ENCODE data around the gene OR10J4. TPM values are rescaled to one million over a fixed set of nuclear protein-coding genes. Genes with fewer than 3 reads are reported as not detected.
"Not testable (repeated sequence)": the region's sequence is repeated elsewhere in the genome, so short reads cannot be mapped to it uniquely, and the experiment has no call there.

OR10J4 gene
- total and polyA plus RNA-seq, 10 donors, result not detected

GRCh38 chr1:159444511-159444910, 12.5 kb downstream of the OR10J4 start:
- Histone ChIP-seq H3K36me3 (no peaks in the 10 kb centered on the region), H3K27me3 (replicated peaks in 1 of 7) (peaks cover 0 to 7% (median 0%) of the 10 kb centered on the region in 7 donors), H3K4me3 (no peak overlapping the region), H3K4me1 (no peaks in the 10 kb centered on the region), H3K27ac (no peak overlapping the region), H3K9me3 (peaks cover 0 to 15% (median 9%) of the 10 kb centered on the region in 8 donors)
- intact Hi-C loops (cut with DNase I; ENCODE audit: low total_unique reads), result no loop called here
- TF ChIP-seq, protein P1, sequence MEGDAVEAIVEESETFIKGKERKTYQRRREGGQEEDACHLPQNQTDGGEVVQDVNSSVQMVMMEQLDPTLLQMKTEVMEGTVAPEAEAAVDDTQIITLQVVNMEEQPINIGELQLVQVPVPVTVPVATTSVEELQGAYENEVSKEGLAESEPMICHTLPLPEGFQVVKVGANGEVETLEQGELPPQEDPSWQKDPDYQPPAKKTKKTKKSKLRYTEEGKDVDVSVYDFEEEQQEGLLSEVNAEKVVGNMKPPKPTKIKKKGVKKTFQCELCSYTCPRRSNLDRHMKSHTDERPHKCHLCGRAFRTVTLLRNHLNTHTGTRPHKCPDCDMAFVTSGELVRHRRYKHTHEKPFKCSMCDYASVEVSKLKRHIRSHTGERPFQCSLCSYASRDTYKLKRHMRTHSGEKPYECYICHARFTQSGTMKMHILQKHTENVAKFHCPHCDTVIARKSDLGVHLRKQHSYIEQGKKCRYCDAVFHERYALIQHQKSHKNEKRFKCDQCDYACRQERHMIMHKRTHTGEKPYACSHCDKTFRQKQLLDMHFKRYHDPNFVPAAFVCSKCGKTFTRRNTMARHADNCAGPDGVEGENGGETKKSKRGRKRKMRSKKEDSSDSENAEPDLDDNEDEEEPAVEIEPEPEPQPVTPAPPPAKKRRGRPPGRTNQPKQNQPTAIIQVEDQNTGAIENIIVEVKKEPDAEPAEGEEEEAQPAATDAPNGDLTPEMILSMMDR (IDR thresholded peaks at IDR 0.05 in 8 of 11, conservative IDR thresholded peaks at IDR 0.05 in 3 of 11), result no peak
- no peak for TF ChIP-seq POLR2AphosphoS5 (IDR thresholded peaks at IDR 0.05)
- DNase-seq, result no peak

- Histone ChIP-seq H3K4me1 (no peaks in the 10 kb centered on the region), H3K27me3 (replicated peaks in 1 of 7) (no peaks in the 10 kb centered on the region), H3K9me3 (peaks cover 0 to 39% (median 26%) of the 10 kb centered on the region in 8 donors), H3K27ac (no peak overlapping the region), H3K36me3 (no peaks in the 10 kb centered on the region), H3K4me3 (no peak overlapping the region)
- intact Hi-C loops (cut with DNase I; ENCODE audit: low total_unique reads), result no loop called here
- DNase-seq, result no peak
- TF ChIP-seq, protein P1 (IDR thresholded peaks at IDR 0.05 in 8 of 11, conservative IDR thresholded peaks at IDR 0.05 in 3 of 11), result no peak
- TF ChIP-seq POLR2A (IDR thresholded peaks at IDR 0.05) (no peak), POLR2AphosphoS5 (IDR thresholded peaks at IDR 0.05) (no peak)
- 72 to 82% (median 79%) methylated on average over 1 of the region's 1 CpG for WGBS, 5 donors
Measured at GRCh38 chr1:159448181-159448580, 16.2 kb downstream of the OR10J4 start.

GRCh38 chr1:159449605-159450004, 17.6 kb downstream of the OR10J4 start:
- intact Hi-C loops (cut with DNase I; ENCODE audit: low total_unique reads); DNase-seq; H3K36me3 ChIP-seq; H3K4me3 ChIP-seq; H3K27me3 ChIP-seq (replicated peaks in 1 of 7); H3K4me1 ChIP-seq; H3K27ac ChIP-seq: not testable (repeated sequence)
- 91 to 95% (median 94%) methylated on average over 10 to 22 of the region's 23 CpGs; no CpG with 5 or more reads in 2 of the 5 donors for WGBS, 5 donors
- H3K9me3 ChIP-seq, result peaks cover 0 to 39% (median 26%) of the 10 kb centered on the region in 8 donors

- Histone ChIP-seq H3K9me3 (peaks cover 3 to 27% (median 19%) of the 10 kb centered on the region in 8 donors), H3K4me1 (no peaks in the 10 kb centered on the region), H3K36me3 (no peaks in the 10 kb centered on the region), H3K27ac (no peak overlapping the region), H3K27me3 (replicated peaks in 1 of 7) (no peaks in the 10 kb centered on the region), H3K4me3 (no peak overlapping the region)
- intact Hi-C loops (cut with DNase I; ENCODE audit: low total_unique reads), result no loop called here
- 74 to 87% (median 85%) methylated on average over 2 of the region's 2 CpGs for WGBS, 5 donors
- no peak for DNase-seq
- TF ChIP-seq, protein P1 (IDR thresholded peaks at IDR 0.05 in 8 of 11, conservative IDR thresholded peaks at IDR 0.05 in 3 of 11), result no peak
- TF ChIP-seq POLR2AphosphoS5 (IDR thresholded peaks at IDR 0.05), result no peak
- TF ChIP-seq POLR2A (IDR thresholded peaks at IDR 0.05), result no peak
Measured at GRCh38 chr1:159459551-159459950, 27.5 kb downstream of the OR10J4 start.

DNA sequence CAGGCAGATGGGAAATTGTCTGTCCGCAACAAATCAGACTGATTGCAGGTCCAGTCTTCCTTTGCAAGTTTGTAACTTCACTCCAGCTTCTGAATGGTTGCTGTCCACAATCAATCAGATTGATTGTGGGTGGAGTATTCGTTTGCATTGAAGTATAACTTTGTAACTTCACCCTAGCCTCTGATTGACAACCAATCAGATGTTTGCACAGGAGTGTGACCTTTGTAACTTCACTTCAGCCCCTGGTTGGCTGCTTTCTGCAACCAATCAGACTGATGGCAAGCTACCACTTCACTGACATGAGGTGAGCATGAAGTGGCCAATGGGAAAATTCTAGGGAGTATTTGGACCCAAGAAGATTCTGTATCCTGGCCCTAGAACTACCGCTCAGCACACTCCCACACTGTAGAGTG, 33.2 kb downstream of the OR10J4 start:
- Histone ChIP-seq H3K9me3 (peaks cover 3 to 27% (median 19%) of the 10 kb centered on the region in 8 donors), H3K36me3 (no peaks in the 10 kb centered on the region), H3K4me1 (no peaks in the 10 kb centered on the region), H3K27me3 (replicated peaks in 1 of 7) (no peaks in the 10 kb centered on the region), H3K4me3 (no peak overlapping the region), H3K27ac (no peak overlapping the region)
- no peak for TF ChIP-seq POLR2AphosphoS5 (IDR thresholded peaks at IDR 0.05)
- TF ChIP-seq, protein P1 (IDR thresholded peaks at IDR 0.05 in 8 of 11, conservative IDR thresholded peaks at IDR 0.05 in 3 of 11), result no peak
- TF ChIP-seq POLR2A (IDR thresholded peaks at IDR 0.05), result no peak
- WGBS, 5 donors, result 73 to 93% (median 87%) methylated on average over 3 of the region's 3 CpGs
- no peak for DNase-seq
- intact Hi-C loops (cut with DNase I; ENCODE audit: low total_unique reads), result no loop called here

Data from spleen (tissue), 11 donors.